Fibroblast of lung (primary cell): ENCODE measurements around the gene FBRSL1. TPM values are rescaled to one million over a fixed set of nuclear protein-coding genes. Genes with fewer than 3 reads are reported as not detected.

Source experiments
- DNase-seq, 2 donors: peaks; one replicate each; pipeline versions ENCODE4 v3.0.0 to v3.0.0-alpha.2; 2010; ENCODE audit warnings: low read depth in 2 of 2
- H2AFZ ChIP-seq: 2 replicates; pipeline ENCODE4 v1.5.1; 2012; ENCODE audit warnings: low read length, control low read depth, inconsistent platforms
- H3K27ac ChIP-seq: 2 replicates; pipeline ENCODE4 v1.5.1; 2011; ENCODE audit warnings: low read length, control low read depth; ENCODE audit not compliant: insufficient read depth
- H3K27me3 ChIP-seq: 2 replicates; pipeline ENCODE4 v1.5.1; 2011; ENCODE audit warnings: mild to moderate bottlenecking, low read length; ENCODE audit not compliant: control insufficient read depth, insufficient read depth
- H3K36me3 ChIP-seq: 2 replicates; pipeline ENCODE4 v1.5.1; 2011; ENCODE audit warnings: low read length; ENCODE audit not compliant: control insufficient read depth, insufficient read depth
- H3K4me1 ChIP-seq: 2 replicates; pipeline ENCODE4 v1.5.1; 2011; ENCODE audit warnings: low read length; ENCODE audit not compliant: control insufficient read depth, insufficient read depth; ENCODE audit errors: extremely low read depth
- H3K4me2 ChIP-seq: 2 replicates; pipeline ENCODE4 v1.5.1; 2011; ENCODE audit warnings: low read length, control low read depth; ENCODE audit not compliant: insufficient read depth; ENCODE audit errors: extremely low read depth
- H3K4me3 ChIP-seq, 4 experiments: fragments of 200-600 bp in 1 of 4; sonication (generic) in 1 of 4; replicated peaks in 1 of 4; 2 replicates each; pipeline ENCODE4 v1.5.1; 2011 to 2016; ENCODE audit warnings: low read length in 4 of 4, low read depth in 3 of 4, mild to moderate bottlenecking in 3 of 4, control low read depth in 2 of 4, inconsistent platforms in 1 of 4, mixed read lengths in 1 of 4; ENCODE audit not compliant: insufficient read depth in 1 of 4; ENCODE audit errors: control extremely low read depth in 1 of 4
- H3K79me2 ChIP-seq: 2 replicates; pipeline ENCODE4 v1.5.1; 2012; ENCODE audit warnings: mild to moderate bottlenecking, low read length, inconsistent platforms; ENCODE audit not compliant: control insufficient read depth, insufficient read depth
- H3K9ac ChIP-seq: 2 replicates; pipeline ENCODE4 v1.5.1; 2011; ENCODE audit warnings: mild to moderate bottlenecking, low read length, control low read depth; ENCODE audit not compliant: insufficient read depth
- H3K9me3 ChIP-seq: 2 replicates; pipeline ENCODE4 v1.5.1; 2012; ENCODE audit warnings: low read depth, low read length; ENCODE audit not compliant: control insufficient read depth, insufficient read depth
- H4K20me1 ChIP-seq: 2 replicates; pipeline ENCODE4 v1.5.1; 2011; ENCODE audit warnings: low read length; ENCODE audit not compliant: control insufficient read depth, insufficient read depth; ENCODE audit errors: extremely low read depth
- EZH2 ChIP-seq: IDR thresholded peaks from 2 replicates; pipeline ENCODE4 v1.5.1; 2012; ENCODE audit warnings: low read length, control low read depth, mild to moderate bottlenecking; ENCODE audit errors: missing control alignments
- polyA plus RNA-seq, 2 donors: library from polyadenylated mRNA; depleted of rRNA in 1 of 2; stranded (reverse) in 1 of 2; unstranded in 1 of 2; fragments of >200 nt; gene quantifications; 2 replicates each; pipeline ENCODE4 v1.2.1, GENCODE V29; 2011 to 2012; ENCODE audit warnings: missing spikeins in 1 of 2
- total RNA-seq: library from RNA; depleted of rRNA; stranded (reverse); fragments of >200 nt; gene quantifications from 2 replicates; pipeline ENCODE4 v1.2.1, GENCODE V29; 2014
- TF ChIP-seq, protein P1 (sequence below), 2 donors: IDR thresholded peaks in 1 of 2; conservative IDR thresholded peaks in 1 of 2; 1 replicate in 1 of 2; 2 replicates in 1 of 2; pipeline ENCODE4 v1.5.1; 2011 to 2012; ENCODE audit warnings: low read length in 2 of 2, control low read depth in 1 of 2, inconsistent platforms in 1 of 2, low read depth in 1 of 2, mild to moderate bottlenecking in 1 of 2

Gene FBRSL1
- total and polyA plus RNA-seq, 2 donors (not counting 1 experiment from before 2014, with no cell fraction given), result 1.4 to 1.8 TPM

DNA sequence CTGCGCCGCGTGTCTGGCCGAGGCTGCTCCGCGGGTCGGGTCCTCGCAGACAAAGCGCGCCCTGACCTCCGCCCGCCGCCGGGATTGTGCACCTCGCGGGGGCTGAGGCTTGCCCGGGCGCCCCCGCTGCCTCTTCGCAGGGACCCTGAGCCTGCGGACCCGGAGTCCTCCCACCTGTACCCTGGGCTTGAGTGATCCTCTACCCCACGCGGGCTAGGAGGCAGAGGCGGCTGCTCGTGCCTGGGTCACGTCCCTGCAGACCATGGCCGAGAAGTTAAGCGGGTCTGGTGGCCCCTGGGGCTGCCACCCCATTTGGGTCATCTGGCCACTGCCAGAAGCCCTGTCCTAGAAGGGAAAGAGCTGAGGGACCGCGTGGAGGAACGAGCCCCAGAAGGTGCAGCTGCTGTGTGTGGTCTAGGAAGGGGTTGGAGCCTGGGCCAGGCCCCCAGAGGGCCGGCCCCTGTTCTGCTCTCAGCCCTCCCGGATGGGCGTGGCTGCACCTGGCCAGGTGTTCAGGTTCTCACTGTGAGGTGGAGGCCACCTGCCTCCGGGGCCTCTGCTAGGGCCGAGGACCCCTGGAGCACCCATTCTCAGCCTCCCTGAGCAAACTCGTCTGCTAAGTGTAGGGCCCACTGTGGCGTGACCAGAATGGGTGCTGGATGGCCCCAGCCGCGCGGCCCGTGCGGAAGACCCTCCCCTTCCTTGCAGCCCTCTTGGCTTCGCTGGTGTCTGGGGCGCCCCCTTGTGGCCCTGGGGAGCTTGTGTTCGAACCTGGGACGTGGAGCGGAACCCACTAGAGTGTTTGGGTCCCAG lies 70.9 kb downstream of the FBRSL1 start:
- no peaks in the 10 kb centered on the region for H3K9me3 ChIP-seq
- no peaks in the 10 kb centered on the region for H3K27me3 ChIP-seq
- H3K4me2 ChIP-seq, result peak overlapping the region; percentile 58
- H3K79me2 ChIP-seq, result no peaks in the 10 kb centered on the region
- H2AFZ ChIP-seq, result no peak overlapping the region
- peak overlapping the region; percentile 24 to 67 (median 48) for H3K4me3 ChIP-seq
- H3K9ac ChIP-seq, result no peak overlapping the region
- peak; percentile 36 to 65 for DNase-seq
- no peaks in the 10 kb centered on the region for H3K36me3 ChIP-seq
- TF ChIP-seq, protein P1, sequence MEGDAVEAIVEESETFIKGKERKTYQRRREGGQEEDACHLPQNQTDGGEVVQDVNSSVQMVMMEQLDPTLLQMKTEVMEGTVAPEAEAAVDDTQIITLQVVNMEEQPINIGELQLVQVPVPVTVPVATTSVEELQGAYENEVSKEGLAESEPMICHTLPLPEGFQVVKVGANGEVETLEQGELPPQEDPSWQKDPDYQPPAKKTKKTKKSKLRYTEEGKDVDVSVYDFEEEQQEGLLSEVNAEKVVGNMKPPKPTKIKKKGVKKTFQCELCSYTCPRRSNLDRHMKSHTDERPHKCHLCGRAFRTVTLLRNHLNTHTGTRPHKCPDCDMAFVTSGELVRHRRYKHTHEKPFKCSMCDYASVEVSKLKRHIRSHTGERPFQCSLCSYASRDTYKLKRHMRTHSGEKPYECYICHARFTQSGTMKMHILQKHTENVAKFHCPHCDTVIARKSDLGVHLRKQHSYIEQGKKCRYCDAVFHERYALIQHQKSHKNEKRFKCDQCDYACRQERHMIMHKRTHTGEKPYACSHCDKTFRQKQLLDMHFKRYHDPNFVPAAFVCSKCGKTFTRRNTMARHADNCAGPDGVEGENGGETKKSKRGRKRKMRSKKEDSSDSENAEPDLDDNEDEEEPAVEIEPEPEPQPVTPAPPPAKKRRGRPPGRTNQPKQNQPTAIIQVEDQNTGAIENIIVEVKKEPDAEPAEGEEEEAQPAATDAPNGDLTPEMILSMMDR (conservative IDR thresholded peaks at IDR 0.05 in 1 of 2, IDR thresholded peaks at IDR 0.05 in 1 of 2; ENCODE audit: low read depth in 1 of 2, low read length in 2 of 2), result peak; percentile 45 to 77
- TF ChIP-seq EZH2, result no peak
- no peaks in the 10 kb centered on the region for H4K20me1 ChIP-seq
- no peaks in the 10 kb centered on the region for H3K4me1 ChIP-seq
- H3K27ac ChIP-seq, result no peak overlapping the region

Other genes with a start within 250 kb of the FBRSL1 start
- gene GALNT9, start 160.6 kb upstream of the FBRSL1 start, total RNA-seq, result 0.51 and 2.8 TPM in 2 replicates
- gene GALNT9, start 160.6 kb upstream of the FBRSL1 start, polyA plus RNA-seq, result 0.10 and 2.0 TPM in 2 replicates
- gene LRCOL1, start 120.4 kb downstream of the FBRSL1 start, total RNA-seq, result 0.17 TPM in 1 of 2 replicates, not detected in the other
- 0.15 TPM in 1 of 2 replicates, not detected in the other for gene LRCOL1, start 120.4 kb downstream of the FBRSL1 start, polyA plus RNA-seq
- gene P2RX2, start 128.6 kb downstream of the FBRSL1 start, total RNA-seq, result not detected in 2 replicates
- not detected in 2 replicates for gene P2RX2, start 128.6 kb downstream of the FBRSL1 start, polyA plus RNA-seq
- gene POLE, start 197.2 kb downstream of the FBRSL1 start, total RNA-seq, result 9.0 and 9.6 TPM in 2 replicates
- 6.2 and 13.4 TPM in 2 replicates for gene POLE, start 197.2 kb downstream of the FBRSL1 start, polyA plus RNA-seq
- gene PXMP2, start 197.4 kb downstream of the FBRSL1 start, total RNA-seq, result 10.6 and 11.3 TPM in 2 replicates
- 14.5 and 15.4 TPM in 2 replicates for gene PXMP2, start 197.4 kb downstream of the FBRSL1 start, polyA plus RNA-seq
- gene PGAM5, start 220.7 kb downstream of the FBRSL1 start, total RNA-seq, result 27.1 and 27.7 TPM in 2 replicates
- gene PGAM5, start 220.7 kb downstream of the FBRSL1 start, polyA plus RNA-seq, result 9.8 and 20.2 TPM in 2 replicates